ENCODE data around the gene PDGFA.

PDGFA gene

GRCh38 chr7:519484-520390, at the start of gene PDGFA:
PDGFA (minus strand) TSS chr7:519846; CDS start chr7:519001, 845 bp downstream.
- no peak for DNase-seq (ENCODE audit: low read depth in 2 of 2)

- no peak for DNase-seq (ENCODE audit: low read depth in 2 of 2)
Measured at GRCh38 chr7:568031-568951, 48.6 kb upstream of the PDGFA start.

- no peak for DNase-seq (ENCODE audit: low read depth in 2 of 2)
Measured at GRCh38 chr7:567305-567883, 47.7 kb upstream of the PDGFA start.

- no peak for DNase-seq (ENCODE audit: low read depth in 2 of 2)
Measured at GRCh38 chr7:566100-566499, 46.5 kb upstream of the PDGFA start.

GRCh38 chr7:564176-564865, 44.7 kb upstream of the PDGFA start:
- no peak for DNase-seq (ENCODE audit: low read depth in 2 of 2)

GRCh38 chr7:563629-564170, 44.1 kb upstream of the PDGFA start:
- DNase-seq (ENCODE audit: low read depth in 2 of 2) = no peak

- DNase-seq (ENCODE audit: low read depth in 2 of 2) = no peak
Measured at GRCh38 chr7:562789-563628, 43.4 kb upstream of the PDGFA start.

GRCh38 chr7:562374-562675, 42.7 kb upstream of the PDGFA start:
- DNase-seq (ENCODE audit: low read depth in 2 of 2) = no peak

- no peak for DNase-seq (ENCODE audit: low read depth in 2 of 2)
Measured at GRCh38 chr7:561631-562373, 42.2 kb upstream of the PDGFA start.

GRCh38 chr7:560966-561630, 41.5 kb upstream of the PDGFA start:
- DNase-seq (ENCODE audit: low read depth in 2 of 2) = no peak

GRCh38 chr7:559396-559705, 39.7 kb upstream of the PDGFA start:
- DNase-seq (ENCODE audit: low read depth in 2 of 2) = no peak

GRCh38 chr7:557558-557881, 37.9 kb upstream of the PDGFA start:
- no peak for DNase-seq (ENCODE audit: low read depth in 2 of 2)

- no peak for DNase-seq (ENCODE audit: low read depth in 2 of 2)
Measured at GRCh38 chr7:556837-557557, 37.4 kb upstream of the PDGFA start.

- no peak for DNase-seq (ENCODE audit: low read depth in 2 of 2)
Measured at GRCh38 chr7:556291-556826, 36.7 kb upstream of the PDGFA start.

GRCh38 chr7:555551-556160, 36.0 kb upstream of the PDGFA start:
- DNase-seq (ENCODE audit: low read depth in 2 of 2) = no peak

GRCh38 chr7:553636-554111, 34.0 kb upstream of the PDGFA start:
- no peak for DNase-seq (ENCODE audit: low read depth in 2 of 2)

GRCh38 chr7:552868-553635, 33.4 kb upstream of the PDGFA start:
- no peak for DNase-seq (ENCODE audit: low read depth in 2 of 2)

All from stimulated activated CD8-positive, alpha-beta memory T cell treated with anti-CD3 and anti-CD28 coated beads, Interleukin-2, amount 100 ng/mL, for 1 hour (primary cell).